Activated CD4-positive, alpha-beta T cell treated with anti-CD3 and anti-CD28 coated beads, Interleukin-2, amount 50 U/mL, for 4 hours (primary cell): Measurements from ENCODE around the gene TET1.
A peak's percentile ranks its signal among the peaks of the same experiment; 100 is the strongest.
"Not testable (repeated sequence)": the region's sequence is repeated elsewhere in the genome, so short reads cannot be mapped to it uniquely, and the experiment has no call there.

Experiments
- DNase-seq, 2 experiments: peaks; one replicate each; pipeline ENCODE4 v3.0.0-alpha.2; 2020

Gene TET1

DNA sequence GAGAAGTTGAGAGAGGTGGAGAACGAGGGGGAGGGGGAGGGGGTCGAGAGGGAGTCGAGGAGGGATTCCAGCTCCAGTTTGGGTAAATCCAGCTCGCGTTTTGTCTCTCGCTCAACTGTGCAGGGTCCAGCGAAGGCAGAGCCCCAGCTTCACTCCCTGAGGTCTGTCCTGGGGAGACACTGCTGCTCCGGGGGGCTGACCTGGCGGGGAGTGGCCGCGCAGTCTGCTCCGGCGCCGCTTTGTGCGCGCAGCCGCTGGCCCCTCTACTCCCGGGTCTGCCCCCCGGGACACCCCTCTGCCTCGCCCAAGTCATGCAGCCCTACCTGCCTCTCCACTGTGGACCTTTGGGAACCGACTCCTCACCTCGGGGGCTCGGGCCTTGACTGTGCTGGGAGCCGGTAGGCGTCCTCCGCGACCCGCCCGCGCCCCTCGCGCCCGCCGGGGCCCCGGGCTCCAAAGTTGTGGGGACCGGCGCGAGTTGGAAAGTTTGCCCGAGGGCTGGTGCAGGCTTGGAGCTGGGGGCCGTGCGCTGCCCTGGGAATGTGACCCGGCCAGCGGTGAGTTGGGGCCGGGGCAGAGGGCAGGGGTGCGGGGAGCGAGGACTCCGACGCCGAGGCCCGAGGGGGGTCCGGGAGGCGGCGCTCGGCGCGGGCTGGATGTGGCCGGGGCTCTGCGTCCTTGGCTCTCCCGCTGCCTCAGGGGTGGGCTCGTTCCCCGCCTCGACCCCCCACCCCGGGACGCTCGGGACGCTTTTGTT is at the start of gene TET1:
Gene TET1 (plus strand): TSS at position 152 of the 757 bp plus-strand sequence. CDS start 12,002 bp downstream, outside the sequence.
- no peak for DNase-seq

DNA sequence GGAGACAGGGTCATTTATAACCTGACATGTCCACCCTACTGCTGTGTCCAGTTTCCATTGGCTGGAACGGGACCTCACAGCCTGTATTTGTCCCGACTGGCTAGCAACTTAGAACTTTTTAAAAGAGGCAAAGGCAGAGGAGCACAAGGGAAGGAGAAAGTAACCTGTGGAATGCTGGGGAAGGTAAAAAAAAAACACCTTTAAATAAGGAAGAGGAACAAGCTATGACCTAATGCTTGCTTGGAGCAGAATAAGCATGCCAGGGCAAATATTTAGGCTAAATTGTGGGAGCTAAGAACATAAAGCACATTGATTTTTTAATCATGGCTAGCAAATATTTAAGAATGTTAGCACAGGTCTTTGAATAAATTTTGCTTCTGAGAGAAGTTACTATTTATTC is 43.9 kb upstream of the TET1 start:
- not testable (repeated sequence) for DNase-seq

GRCh38 chr10:68516766-68517165 is 43.4 kb upstream of the TET1 start:
- no peak for DNase-seq

- DNase-seq, result no peak
These were observed 42.9 kb upstream of the TET1 start for GRCh38 chr10:68517188-68517587.

DNA sequence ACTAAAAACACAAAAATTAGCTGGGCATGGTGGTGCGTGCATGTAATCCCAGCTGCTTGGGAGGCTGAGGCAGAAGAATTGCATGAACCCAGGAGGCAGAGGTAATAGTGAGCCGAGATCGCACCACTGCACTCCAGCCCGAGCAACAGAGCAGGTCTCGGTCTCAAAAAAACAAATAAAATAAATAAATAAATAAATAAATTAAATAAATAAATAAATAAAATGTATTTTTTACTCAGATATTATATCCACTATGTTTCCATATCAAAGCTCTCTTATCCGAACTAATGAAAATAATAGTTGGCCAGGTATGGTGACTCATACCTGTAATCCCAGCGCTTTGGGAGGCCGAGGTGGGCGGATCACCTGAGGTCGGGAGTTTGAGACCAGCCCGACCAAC is 41.5 kb upstream of the TET1 start:
- DNase-seq, result not testable (repeated sequence)

GRCh38 chr10:68525490-68526038 is 34.6 kb upstream of the TET1 start:
- DNase-seq, result not testable (repeated sequence)

DNA sequence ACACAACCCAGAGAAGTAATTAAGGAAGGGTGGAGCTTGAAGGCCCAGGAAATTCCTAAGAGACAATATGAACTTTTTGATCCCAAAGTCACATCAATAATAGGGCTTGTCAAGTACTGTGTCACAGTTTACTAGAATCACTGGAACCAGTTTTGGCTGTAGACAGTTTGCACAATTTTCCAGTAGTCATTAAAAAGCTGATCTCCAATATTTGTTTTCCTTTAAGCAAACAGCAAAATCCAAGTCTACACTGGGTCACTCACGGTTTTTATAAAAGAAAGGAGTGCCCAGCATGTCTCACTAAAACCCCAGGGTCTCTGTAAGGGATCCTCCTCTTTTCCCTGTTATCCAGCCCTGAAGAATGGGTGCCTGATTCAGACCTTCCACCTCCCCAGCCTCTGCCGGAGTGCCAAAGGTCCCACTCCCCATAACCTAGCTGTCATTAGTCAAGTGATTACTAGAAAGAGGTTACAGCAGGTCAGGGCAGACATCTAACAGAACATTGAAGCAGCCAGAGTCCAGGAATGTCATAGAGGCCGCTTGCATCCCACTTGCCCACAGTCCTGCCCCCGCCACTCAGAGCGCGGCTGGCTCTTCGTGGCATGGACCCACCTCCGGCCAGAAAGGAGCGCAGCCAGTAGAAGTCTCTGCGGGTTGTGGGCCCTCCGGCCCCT is 33.4 kb upstream of the TET1 start:
- no peak for DNase-seq

DNA sequence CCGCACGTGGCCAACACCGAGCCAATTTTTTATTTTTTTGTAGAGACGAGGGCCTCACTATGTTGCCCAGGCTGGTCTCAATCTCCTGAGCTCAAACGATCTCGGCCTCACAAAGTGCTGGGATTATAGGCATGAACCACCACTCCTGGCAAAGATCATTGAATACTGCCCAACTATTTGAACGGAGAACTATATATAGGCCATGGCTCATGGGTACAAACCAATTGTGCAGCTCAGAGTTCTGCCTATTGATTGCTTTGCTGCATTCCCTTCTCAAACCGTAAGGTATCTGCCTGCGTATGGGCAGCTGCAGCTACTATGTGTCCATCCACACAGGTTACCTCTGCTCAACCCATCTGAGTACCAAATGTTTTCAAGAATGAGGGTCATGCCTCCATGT is 23.2 kb upstream of the TET1 start:
- DNase-seq, result no peak

DNA sequence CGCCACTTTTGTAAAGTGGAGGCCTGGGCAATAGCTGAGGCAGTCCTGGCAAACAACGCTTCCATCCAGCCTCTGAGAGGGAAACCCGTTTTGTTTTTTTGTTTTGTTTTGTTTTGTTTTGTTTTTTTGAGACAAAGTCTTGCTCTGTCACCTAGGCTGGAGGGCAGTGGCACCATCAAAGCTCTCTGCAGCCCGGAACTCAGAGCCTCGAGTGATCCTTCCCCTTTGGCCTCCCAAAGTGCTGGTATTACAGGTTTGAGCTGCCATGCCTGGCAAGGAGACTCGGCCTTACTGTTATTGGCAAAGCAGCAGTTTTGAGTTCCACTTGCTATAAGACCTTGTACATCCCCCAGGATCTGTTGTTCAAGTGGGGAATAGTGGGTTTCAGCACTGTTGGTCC is 22.3 kb upstream of the TET1 start:
- DNase-seq, result no peak

DNA sequence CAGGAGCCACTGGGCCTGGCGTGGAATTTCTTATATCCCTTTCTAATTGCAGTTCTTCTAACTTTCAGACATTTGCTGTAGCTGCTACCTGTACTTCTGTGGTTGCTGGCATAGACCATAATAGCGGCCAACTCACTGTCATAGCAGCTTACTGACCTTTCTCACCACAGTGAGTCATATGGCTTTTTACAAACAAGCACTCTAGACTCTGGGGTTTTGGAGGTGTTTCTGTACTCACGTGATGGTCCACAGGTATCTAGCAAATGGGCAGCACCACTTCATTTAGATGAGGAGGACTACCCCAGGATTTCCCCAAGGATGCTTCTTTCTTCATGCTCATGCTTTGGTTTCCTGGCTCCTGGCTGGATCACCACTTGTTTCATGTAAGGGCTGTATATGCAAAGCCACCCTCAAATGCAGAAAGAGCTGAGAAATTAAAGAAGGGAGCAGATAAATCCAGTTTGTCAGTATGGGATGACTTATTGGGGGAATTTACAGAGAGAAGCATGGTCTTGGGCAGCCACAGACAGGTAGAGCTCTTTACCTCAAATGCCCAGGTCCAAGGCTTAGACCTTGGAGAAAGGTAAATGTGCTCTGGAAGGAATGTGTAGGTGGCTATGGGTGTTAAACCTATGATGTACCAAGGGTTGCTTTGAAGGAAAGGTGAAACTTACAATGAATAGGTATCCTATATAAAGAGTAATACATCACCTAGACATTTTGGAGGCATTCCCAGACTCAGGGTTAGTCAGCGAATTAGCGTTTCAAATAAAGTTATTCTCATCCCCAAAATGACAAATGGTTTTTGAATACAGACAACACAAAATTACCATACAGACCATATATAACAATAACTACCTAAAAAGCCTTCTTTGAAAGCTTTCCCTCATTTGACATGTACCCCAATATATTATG is 16.9 kb upstream of the TET1 start:
- no peak for DNase-seq

GRCh38 chr10:68550747-68551411 is 9.3 kb upstream of the TET1 start:
- peak in 1 of 2 experiments; percentile 17 for DNase-seq

DNA sequence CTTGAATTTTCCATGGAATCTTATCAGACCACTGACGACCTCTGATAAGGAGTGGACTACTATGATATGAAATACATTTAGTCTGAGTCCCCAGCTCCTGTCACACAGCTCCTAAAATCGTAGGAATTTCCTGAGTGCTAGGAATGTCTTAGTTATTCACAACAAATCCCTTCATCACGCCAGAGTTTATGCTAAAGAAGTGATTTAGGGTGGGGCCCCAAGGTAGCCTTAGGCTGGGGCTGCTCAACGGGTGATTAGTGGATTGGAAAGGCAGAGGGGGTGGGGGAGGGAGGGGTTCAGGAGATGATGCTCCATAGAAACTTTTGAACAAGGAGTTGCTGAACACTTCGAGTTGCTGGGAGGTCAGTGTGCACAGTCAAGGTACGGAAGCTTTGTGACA is 7.0 kb upstream of the TET1 start:
- DNase-seq, result no peak

DNA sequence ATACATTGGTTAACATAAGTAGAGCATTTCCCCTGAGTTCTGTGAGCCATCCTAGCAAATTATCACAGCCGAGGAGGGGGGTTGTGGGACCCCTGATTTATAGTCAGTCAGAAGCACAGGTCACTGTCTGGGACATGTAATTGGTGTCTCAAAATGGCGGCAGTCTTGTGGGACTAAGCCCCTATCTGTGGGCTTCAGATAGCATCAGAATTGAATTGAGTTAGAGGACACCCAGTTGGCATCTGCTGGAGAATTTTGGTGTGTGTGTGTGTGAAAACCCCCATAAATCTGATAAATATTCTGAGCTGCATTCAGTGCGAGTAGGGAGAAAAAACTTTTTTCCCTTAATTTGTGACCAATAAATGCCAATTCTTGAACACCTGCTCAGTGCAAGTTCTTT is 6.5 kb upstream of the TET1 start:
- DNase-seq, result no peak

DNA sequence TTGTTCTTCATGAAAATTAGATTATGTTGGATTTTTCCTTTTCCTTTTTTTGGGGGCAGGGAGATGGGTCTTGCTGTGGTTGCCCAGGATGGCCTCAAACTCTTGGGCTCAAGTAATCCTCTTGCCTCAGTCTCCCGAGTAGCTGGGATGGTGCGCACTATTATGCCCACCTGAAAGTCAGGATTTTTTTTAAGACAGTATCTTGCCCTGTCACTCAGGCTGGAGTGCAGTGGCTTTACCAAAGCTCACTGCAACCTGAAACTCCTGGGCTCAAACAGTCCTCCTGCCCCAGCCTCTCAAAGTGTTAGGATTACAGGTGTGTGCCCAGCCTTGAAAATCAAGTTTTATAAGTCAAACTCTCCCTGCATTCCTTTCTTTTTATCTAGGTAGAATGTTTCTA is 1.7 kb upstream of the TET1 start:
- no peak for DNase-seq

DNA sequence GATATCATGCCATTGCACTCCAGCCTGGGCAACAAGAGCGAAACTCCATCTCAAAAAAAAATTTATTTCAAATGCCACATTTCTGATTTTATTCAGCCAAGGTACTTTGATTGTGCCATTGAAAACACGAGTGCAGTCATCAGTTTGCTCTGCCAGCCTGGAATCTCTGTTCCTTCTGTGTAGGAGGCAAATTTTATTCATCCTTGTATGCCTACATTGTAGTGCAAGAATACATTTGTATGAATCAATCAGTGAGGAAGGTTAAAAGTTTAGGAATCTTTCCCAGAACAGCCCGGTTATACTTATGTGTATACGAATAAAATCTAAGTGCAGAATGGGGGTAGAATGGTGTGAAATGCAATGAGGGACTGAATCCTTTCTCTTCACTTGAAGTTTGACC is 886 bp upstream of the TET1 start:
- DNase-seq, result no peak

- no peak for DNase-seq
These were observed 324 bp upstream of the TET1 start for GRCh38 chr10:68559841-68560185.

DNA sequence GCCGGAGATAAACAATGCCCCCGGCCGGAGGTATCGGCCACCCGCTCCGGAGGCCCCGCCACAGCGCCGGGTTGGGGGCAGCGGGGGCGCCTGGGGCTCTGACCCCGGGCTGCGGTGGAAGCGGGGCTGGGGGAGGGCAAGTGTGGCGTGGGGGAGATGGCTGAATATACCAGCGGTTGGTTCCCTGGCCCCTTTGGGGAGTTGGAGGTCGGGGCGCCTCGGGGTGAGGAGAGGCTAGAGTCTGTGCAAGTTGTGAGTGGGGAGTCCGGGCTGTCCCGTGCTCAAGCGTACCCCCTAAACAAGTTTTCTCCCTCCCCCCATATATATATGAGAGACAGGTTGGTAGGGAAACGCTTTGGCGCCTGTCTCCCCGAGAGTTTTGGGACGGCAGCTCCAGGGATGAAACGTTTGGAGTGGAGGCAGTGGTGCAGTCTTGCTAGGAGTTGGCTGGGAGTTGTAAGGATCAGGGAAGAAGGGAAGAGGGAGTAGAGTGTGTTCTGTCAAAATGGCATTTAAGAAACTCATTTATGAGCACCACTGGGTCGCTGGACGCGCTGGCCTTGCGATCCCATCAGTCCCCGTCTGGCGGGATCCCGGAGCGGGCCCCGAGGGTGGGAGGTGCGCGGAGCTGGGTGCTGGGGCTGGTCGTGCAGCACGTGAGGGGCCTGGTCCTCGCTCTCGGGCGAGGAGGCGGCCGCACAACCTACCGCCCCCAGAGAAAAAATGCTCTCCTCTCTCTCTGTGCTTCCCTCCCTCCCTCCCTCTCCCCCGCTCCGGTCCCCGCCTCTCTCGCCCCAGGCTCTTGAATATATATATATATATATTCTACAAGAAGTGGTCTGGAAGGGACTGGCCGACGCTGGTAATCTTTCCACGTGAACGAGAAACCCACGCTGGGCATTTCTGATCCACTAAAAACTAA is 1.1 kb downstream of the TET1 start:
- DNase-seq, result no peak

GRCh38 chr10:68561865-68562649 is 1.9 kb downstream of the TET1 start:
- no peak for DNase-seq

DNA sequence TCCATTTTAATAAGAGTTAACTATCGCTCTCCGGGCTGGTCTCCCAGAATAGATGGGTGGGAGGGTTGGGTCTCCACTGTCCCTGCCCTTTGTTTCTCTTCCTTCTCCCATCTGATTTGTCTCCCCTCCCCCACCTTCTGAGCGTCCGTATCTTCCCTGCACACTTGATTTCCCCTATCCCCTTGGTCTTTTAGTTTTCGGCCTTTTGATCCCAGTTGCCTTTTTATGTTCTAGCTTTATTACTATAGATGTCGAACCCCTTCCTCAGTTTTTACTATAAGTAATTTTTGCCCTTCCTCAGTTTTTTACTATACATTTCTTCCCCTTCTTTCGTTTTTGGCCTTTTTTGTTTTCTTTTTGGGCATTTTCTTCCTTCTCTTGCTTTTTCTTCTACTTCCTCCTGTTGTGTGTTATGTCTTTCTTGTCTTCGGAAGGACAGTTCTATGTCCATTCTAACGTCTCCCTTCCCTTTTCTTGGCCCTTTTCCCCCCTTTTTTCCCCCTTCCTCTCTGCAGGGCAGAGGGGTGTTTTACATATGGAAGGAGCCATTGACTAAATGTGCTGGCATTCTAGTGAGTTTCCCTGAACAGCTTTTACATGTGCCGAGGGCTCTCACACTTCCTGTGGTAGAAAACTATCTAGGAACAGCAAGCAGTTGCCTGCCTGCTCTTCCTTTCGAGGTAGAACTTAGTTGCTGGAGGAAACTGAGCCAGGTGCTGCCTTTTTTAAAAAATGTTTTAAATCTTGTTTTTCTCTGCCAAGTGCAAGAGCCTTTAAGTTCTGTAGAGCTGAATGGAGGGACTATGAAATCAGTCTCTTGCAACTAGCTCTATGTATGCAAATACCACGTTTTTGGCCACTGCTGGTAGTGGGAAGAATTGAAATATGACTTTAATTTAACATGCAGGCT is 2.8 kb downstream of the TET1 start:
- no peak for DNase-seq

GRCh38 chr10:68564712-68565111 is 4.6 kb downstream of the TET1 start:
- DNase-seq, result no peak
